Occipital lobe (tissue), 2 donors: ENCODE results near the gene PKNOX2. TPM values are rescaled to one million over a fixed set of nuclear protein-coding genes. Genes with fewer than 3 reads are reported as not detected.
"Not testable (repeated sequence)": the region's sequence is repeated elsewhere in the genome, so short reads cannot be mapped to it uniquely, and the experiment has no call there.

Experiments
- DNase-seq: peaks from one replicate; lab custom pipeline; 2025; lab: John Stamatoyannopoulos, UW
- total RNA-seq: library from RNA; depleted of rRNA; stranded (reverse); fragments of >200 nt; gene quantifications from one replicate; pipeline ENCODE4 v1.2.3, GENCODE V29; 2014

Gene PKNOX2
- total RNA-seq, 1 donor from 2014 or later: 5.3 TPM

DNA sequence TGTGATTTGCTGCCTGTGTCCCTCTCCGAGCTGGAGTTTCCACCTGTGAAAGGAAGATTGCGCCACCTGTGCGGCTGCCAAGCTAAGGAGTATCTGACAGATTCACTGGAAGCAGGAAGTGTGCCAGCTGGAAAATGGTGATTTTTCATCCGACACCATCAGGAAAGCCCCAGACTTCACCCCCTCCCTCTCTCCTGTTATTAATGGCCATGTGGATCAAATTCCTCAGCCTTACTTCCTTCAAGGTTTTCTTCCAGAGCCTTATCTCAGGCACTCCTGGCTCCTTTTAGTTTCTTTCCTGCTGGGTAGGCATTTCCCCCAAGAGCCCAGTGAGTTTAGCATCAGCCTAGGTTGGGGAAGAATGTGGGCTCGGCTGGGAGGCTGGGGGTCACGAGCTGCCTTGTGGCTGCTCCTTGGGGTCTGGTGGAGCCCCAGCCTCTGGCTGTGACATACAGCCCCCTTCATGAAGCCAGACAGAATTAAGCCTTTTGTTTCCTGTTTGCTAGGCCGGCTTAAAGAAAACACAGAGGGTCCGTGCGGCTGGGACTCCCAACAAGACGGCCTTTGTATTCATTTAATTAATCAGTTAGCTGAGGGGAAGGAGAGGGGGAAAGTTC, 37.1 kb downstream of the PKNOX2 start:
- no peak for DNase-seq

DNA sequence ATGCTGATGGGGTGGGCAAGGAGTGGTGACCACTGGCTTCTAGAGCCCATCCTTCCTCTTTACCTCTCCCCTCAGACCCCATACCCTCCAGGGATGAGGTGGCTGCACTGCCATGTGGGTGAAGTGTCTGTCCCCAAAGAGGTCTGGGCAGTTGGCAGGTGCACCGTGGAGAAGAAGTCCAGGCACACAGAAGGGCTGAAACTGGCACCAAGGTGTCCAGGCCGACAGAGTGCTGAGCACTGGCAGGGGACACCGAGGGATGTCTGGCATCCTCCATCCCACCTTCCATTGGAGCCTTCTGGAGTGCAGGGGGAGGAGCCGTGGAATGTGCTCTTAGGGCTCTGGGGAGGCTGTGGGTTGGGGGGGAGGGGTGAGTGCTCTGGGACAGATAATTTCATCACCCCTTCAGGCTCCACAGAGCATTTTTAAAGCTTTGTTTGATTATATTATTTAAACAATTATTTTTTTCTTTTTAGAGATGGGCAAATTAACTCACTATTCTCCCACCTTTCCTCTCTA, 37.9 kb downstream of the PKNOX2 start:
- no peak for DNase-seq

DNA sequence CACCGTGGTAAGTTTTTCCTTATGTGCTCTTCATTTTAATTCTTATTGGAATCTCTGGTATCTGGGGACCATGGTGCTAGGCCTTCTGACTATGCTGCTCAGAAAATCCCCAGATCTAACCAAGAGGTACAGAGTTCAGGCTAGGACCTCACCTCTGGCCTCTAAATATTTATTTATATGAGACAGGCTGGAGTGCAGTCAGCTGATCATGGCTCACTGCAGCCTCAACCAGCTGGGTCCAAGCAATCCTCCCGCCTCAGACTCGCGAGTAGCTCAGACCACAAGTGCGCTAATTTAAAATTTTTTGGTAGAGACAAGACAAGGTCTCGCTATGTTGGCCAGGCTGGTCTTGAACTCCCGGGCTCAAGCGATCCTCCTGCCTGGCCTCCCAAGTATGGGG, 38.4 kb downstream of the PKNOX2 start:
- no peak for DNase-seq

DNA sequence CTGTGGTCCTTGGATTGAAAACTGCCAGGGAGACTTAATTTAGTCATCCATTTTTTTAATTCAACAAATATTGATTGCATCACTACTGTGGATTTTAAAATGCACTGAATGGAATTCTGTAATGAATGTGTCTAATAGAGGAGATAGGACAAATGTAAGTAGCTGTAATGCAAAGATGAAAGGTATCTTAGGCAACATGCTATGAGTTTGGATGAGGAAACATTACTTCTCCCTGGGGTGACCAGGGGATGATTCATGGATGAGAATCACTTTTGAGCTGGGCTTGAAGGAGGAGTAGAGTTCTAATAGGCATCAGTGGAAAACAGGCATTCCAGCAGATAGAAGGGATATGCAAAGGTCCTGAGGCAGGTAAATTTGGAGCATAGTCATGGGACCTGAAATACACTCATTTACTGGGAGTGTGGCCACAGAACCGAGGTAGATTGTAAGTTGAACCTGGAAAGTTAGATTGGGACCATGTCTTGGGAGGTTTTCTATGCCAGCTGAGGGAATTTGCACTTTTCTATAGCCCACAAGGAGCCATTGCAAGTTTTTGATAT, 43.4 kb downstream of the PKNOX2 start:
- DNase-seq: no peak

DNA sequence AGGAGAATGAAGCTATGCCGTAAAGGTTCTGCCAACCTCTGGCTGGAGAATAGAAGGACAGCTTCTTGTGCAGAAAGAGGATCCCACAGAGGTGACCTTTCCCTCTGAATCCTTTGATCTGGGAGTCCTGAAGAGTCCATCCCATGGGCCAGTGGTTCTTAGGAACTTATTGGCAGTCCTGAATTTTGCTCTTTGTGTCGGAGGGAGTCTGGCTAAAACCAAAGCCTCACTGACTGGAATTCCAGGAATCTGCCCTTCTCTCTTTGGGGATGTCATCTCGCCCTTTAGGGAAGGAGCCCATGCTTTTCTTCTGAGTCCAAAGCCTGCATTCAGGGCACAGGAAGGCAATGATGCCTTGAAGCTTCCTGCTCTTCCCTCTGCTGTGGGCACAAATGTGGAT, 45.5 kb downstream of the PKNOX2 start:
- DNase-seq: no peak

DNA sequence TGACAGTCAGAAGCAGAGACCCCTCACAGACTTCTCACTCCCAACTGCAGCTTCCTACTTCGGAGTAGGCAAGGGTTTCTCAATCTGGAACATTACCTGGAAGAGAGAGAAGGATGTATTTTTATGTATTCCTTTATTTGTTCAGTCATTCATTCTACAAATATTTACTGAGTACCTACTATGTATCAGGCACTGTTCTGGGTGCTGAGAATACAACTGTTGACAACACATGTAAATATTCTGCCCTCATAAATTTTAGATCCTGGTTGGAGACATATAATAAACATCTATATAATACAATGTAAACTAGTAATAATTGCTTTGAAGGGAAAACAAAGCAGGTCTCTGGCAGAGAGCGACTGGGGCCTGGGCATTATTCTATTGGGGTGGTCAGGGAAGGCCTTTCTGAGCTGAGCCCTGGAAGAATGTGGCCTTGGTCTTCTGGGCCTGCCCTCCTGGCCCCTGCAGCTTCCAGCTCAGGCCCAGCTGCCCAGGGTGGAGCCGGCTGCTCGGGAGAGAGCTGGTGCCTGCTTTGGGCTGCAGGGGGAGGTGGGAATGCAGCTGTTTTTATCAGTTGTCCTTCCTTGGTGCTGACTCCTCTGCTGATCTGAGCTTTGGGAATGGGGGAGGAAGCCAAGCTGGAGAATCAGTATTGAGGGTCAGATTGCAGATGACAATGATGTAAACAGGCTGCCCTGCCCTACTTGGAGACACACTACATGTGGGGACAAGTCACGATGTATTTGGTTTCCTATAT, 46.8 kb downstream of the PKNOX2 start:
- DNase-seq: no peak

DNA sequence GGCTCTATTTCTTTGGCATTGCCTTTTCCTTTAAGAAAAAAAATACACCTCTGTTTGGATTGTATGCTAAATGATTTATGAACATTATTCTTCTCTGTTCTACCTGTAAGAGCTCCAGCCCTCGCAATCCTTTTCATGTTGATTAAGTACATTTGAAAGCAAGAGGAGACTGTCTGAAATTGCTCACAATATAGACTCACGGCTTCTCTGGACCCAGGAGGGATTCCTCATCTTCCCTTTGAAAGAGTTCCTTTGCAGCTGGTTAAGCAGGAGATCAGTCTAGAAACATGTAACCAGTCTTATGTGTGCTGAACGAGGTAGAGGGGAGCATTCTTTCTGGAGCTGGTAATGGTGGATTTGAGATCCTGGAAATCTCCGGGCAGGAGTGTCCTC, 47.4 kb downstream of the PKNOX2 start:
- DNase-seq: no peak

DNA sequence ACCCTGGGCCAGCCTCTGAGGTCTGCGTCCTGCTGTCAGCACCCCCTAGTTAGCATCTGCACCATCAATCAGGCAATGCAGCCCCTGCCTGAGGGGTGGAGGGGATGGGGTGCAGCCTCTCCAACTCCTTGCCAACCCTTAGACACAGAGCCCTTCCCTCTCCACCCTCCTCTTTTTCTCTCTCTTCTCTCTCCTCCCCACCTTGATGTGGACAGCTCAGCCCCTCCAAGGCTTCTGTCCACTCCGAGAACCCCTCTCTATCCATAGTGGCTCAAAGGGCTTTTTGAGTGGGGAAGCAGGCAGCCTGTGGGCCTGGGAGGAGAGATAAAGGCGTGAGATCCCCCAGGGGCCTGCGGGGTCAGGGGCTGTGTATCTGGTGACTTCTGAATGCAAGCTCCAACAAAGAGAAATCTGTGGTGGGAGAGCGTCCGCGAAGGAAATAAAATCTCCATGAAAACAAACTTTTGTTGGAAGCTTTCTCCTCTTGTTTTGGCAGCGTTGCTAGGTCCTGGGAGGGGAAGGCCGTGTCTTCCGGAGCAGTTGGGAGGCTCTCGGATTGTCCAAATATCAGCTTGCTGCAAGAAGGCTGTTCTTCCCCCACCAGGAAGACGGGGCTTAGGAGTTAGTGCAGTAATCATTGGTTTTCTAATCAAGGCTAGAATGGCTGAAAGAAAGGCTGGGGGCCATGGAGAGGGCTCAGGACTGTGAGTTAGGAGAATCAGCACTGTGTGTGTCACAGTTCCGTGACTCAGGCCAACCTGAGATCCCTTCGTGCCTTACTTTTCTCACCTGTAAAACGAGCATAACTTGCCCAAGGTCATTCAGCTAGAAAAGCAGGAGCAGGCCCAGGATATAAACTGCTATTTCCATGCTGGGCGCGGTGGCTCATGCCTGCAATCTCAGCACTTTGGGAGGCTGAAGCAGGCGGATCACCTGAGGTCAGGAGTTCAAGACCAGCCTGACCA, 50.3 kb downstream of the PKNOX2 start:
- no peak for DNase-seq

DNA sequence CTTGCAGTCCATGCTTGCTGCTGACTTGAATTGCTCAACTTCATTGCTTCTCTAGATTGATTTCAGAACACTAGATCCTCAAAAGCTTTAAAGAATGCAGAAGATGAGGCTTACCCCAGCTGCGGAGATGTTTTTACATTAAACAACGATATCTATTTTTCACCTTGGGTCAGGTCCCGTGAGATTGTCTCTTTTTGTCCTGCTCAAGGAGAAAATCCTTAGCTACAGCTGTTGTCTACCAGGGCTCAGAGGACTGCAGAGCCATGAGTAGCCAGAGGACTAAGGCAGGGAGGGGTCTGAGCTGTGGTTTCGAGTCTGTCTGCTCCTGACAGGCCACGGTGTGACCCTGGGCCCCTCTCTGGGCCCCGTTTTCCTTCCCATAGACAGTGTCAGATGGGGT, 51.4 kb downstream of the PKNOX2 start:
- no peak for DNase-seq

DNA sequence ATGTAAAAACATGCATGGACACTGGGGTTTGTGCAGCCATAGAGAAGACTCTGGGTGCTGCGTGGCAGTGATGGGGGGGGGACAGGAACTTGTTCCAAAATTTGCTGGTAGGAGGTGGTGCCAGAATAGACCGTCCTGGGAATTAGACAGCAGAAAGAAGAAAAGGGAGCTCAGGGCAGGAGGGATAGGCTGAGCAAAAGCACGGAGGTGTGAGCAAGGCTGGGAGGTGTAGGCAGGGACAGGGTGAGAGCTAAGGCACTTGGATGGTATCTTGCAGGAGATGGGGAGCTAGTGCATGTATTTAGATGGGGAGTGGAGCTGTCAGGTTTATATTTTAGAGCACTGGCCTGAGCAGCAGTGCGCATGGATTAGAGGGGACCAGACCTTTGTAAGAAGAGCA, 53.8 kb downstream of the PKNOX2 start:
- DNase-seq: no peak

DNA sequence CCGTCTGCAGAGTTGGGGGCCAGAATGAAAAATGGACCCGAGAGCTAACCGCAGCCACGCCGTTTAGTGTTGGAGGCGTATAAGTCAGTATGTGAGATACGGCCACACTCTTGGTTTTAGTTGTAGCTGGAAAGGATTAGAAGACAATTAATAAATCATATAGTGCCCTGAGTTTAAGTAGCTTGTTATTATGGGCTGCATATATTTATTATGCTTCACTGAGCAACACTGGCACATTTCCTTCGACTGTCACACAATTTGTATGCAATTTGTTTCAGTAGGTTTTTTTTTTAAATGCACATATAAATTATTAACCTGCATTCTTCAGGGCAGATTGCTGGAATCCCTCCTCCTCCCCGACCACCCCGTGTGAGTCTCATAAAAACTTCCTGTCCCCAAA, 56.9 kb downstream of the PKNOX2 start:
- DNase-seq: no peak

DNA sequence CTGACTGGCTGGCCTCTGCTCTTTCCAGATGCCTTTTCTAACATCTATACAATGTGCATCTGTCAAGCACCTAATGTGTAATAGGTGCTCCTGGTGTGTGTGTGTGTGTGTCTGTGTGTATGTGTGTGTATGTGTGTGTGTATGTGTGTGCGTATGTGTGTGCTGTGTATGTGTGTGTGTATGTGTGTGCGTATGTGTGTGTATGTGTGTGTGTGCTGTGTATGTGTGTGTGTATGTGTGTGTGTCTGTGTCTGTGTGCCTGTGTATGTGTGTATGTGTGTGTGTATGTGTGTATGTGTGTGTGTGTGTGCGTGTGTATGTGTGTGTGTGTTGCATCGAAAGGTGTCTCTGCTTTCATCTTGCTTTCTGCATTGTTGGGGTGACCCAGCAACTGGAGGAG, 57.9 kb downstream of the PKNOX2 start:
- DNase-seq: no peak

DNA sequence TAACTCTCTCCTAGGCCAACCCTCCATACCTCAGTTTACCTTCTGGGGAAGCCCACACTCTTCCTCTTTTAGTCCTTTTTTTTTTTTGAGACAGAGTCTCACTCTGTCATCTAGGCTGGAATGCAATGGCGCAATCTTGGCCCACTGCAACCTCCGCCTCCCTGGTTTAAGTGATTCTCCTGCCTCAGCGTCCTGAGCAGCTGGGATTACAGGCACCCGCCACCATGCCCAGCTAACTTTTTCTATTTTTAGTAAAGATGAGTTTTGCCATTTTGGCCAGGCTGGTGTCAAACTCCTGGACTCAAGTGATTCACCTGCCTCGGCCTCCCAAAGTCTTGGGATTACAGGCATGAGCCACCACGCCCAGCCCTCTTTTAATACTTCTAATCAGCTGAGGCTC, 58.6 kb downstream of the PKNOX2 start:
- DNase-seq: not testable (repeated sequence)

DNA sequence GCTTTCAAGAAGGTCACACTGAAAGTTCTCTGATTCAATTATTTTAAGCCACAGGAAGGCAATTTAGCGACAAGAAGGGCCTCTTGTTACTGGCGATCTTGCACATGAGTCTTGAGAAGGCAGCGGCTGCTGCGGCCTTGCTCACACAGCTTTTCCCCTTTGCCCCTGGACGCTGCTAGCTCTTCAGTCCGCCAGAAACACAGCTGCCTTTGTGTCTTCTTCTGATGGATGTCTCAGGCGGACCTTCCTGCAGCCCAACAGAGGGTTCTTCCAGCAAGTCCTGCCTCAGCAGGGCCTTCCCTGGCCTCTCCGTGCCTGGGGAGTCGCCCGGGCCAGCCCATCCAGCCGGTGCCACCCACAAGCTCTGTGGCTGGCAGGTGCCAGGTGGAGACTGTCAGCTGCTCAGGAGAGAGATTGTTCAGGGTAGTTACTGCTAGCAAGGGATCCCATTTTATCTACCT, 59.4 kb downstream of the PKNOX2 start:
- no peak for DNase-seq

DNA sequence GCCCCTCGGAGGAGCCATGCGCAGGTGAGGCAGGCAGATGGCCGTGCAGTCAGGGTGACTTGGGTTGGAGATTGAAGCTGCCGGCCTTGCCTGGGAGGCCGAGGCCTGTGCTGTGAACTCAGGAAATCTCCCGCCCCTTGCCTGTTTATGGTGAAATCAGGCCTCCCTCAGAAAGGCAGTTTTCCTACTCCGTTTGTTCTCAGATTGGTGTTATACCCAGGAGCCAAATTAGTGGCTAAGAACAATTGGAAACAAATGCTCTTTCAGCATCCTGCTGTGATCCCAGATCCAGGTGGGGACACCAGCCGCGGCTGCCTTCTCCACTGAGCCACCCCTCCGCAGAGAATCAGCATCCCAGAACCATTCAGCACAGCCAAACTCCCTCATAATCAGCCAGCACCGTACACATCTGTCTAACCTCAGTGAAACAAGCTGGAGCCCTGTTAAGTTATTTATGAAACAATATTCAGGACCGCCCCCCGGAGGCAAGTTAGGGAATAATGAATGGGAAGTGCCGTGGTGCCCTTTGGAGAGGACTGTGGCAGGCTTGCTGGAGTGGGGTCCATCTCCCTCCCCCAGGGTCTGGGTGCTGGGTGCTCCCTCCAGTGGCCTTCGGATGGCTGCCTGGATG, 60.0 kb downstream of the PKNOX2 start:
- no peak for DNase-seq

DNA sequence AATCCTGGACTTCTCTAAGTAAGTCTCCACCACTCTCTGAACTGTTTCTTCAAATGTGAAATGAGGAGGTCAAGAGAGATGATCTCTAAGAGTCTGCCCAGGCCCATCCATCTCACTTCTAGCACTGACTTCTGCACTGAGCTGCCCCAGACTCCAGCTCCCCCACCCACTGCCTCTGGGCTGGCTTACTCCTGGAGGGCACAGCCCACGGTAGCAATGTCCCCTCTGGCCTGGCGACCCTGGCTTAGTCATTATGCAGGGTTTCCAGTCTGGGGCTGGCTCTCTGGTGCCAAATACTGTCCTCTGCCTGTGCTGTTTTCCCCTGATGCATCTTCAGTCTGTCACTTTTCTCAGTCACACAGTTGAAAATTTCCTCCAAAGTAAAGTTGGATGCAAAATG, 60.9 kb downstream of the PKNOX2 start:
- DNase-seq: no peak

DNA sequence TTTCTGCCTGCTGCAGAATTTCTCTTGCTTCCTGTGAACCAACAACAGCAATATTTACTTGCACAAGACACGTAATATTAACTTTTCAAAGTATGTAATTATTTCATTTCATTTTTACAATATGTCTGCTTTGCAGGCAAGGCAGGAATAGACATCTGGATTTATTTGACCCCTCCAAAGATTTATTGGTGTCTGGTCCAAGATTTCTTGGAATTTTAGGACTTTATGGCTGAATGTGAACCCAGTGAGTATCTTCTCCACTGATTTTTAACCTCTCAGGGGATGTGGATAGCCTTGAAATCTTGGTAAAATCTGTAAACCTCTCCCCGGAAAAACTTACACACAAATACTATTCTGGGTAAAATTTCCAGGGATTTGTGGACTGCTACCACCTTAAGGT, 61.5 kb downstream of the PKNOX2 start:
- DNase-seq: no peak

DNA sequence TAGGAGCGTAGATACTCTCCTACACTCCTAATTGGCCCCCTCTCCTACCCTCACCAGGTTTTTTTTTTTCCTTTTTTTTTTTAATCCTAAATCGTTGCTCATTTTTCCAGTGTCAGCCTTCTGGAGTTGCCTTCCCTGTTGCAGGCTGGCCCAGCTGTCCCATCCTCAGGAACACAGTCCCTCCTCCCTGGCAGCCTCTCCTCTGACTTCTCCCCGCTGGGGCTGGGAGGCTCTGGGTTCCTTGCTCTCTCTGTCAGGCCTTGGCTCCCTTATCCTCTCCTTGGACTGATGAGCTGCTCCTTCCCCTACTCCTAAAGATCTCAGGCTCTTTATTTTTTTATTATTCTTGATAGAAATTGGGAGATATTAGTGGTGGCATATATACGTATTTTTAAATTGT, 62.2 kb downstream of the PKNOX2 start:
- no peak for DNase-seq

DNA sequence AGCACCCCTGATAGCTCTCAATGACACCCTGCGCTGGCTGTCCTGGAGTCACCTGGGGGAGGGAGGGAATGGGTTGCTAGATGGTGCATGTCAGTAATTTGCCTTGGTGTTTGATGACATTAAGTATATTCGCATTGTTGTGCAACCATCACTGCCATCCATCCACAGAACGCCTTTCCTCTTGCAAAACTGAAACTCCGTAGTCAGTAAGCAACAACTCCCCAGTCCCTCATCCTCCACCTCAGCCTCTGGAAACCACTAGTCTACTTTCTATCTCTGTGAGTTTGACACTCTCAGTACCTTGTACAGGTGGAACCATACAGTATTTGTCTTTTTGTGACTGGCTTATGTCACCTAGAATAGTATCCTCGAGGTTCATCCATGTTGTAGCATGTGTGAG, 62.6 kb downstream of the PKNOX2 start:
- DNase-seq: no peak

DNA sequence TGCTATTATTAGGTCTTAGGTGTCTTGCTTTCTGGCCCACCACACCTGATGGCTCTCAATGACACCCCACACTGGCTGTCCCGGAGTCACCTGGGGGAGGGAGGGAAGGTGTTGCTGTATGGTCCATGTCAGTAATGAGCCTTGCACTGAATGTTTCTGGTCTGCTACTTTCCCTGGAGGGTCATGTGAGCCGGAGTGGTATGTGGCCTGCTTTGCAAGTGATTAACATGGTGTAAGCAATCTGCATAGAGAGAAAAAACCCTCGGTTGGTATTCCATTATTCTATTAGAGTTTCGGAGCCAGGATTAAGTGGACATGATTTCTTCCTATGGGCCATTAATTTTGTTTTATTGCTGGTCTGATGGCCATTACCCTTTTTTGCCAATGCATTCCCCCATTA, 63.9 kb downstream of the PKNOX2 start:
- DNase-seq: no peak

DNA sequence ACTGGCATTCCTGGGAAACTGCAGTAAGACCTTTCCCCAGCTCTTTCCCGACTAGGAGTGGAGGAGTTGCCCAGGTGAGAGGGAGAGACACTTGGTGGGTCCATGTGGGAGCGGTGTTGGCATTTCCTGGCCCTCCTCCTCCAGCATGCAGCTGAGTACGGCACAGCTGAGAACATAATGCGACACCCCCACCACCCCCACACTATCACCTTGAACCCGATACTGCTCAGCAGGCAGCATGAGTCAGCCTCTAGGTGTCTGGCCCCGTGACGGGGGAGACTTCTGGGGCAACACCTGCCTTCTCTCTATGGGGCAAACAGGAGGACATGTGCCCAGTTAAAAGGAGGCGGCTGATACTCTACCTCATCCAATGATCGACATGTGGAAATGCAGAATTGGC, 64.4 kb downstream of the PKNOX2 start:
- DNase-seq: no peak
